ENCODE measurements around the gene TLE6.

TLE6 gene

DNA sequence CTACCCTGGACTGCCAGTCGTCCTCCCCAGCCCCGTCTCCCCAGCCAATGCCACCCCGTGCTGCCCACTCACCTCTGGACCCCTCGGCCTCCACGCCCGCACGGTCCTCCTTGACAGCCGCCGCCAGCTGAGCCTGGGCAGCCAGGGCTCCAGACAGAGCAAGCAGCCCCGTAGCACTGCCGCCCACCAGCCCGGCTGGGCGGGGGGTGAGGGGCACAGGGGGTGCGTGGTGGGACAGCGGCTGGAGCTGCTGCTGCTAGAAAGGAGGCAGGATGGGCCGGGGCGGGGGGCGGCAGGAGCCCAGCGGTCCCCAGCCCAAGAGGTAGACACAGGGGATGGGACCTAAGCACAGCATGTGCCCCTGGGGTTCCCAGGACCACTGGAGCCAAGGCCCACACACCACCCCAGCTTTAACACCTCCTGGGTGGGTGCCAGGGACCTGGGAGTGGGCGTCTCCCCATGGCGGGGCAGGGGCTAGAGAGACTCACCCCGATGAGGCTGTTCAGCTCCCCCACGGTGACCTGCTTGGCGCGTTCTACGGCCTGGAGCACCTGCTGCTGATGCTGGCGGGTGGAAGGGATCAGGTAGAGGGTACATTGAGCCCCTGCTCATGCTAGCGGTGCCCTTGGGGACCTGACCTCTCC, 42.0 kb downstream of the TLE6 start:
- no peak overlapping the region for H3K4me3 ChIP-seq (ENCODE audit: low read depth, low read length)
- TF ChIP-seq, protein P1, sequence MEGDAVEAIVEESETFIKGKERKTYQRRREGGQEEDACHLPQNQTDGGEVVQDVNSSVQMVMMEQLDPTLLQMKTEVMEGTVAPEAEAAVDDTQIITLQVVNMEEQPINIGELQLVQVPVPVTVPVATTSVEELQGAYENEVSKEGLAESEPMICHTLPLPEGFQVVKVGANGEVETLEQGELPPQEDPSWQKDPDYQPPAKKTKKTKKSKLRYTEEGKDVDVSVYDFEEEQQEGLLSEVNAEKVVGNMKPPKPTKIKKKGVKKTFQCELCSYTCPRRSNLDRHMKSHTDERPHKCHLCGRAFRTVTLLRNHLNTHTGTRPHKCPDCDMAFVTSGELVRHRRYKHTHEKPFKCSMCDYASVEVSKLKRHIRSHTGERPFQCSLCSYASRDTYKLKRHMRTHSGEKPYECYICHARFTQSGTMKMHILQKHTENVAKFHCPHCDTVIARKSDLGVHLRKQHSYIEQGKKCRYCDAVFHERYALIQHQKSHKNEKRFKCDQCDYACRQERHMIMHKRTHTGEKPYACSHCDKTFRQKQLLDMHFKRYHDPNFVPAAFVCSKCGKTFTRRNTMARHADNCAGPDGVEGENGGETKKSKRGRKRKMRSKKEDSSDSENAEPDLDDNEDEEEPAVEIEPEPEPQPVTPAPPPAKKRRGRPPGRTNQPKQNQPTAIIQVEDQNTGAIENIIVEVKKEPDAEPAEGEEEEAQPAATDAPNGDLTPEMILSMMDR (IDR thresholded peaks at IDR 0.05; ENCODE audit: low read depth, low read length, missing control alignments) = no peak
- no peak for DNase-seq (ENCODE audit: low read depth)

DNA sequence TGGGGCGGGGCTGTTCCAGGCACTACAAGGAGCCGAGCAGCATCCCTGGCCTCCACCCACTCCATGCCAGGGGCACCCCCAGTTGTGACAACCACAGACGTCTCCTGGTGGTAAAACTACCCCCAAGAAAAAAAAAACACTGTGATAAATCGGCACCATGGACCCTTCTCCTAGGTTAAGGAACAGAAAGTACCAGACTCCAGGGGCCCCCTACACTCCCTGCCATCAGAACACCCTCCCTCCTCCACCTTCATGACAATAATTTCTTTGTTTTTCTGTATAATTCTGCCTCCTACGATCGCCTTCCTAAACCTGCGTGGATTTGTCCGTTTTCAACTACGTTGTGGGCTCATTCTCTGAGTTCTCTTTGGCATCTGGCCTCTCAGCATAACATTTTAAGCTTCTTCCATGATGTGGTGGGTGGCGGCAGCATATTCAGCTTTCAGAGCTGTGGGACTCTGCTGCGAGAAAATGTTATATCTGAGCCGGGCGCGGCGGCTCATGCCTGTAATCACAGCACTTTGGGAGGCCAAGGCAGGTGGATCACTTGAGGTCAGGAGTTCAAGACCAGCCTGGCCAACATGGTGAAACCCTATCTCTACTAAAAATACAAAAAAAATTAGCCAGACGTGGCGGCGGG, 43.1 kb downstream of the TLE6 start:
- TF ChIP-seq, protein P1 (IDR thresholded peaks at IDR 0.05; ENCODE audit: low read depth, low read length, missing control alignments) = no peak
- no peak overlapping the region for H3K4me3 ChIP-seq (ENCODE audit: low read depth, low read length)
- no peak for DNase-seq (ENCODE audit: low read depth)

DNA sequence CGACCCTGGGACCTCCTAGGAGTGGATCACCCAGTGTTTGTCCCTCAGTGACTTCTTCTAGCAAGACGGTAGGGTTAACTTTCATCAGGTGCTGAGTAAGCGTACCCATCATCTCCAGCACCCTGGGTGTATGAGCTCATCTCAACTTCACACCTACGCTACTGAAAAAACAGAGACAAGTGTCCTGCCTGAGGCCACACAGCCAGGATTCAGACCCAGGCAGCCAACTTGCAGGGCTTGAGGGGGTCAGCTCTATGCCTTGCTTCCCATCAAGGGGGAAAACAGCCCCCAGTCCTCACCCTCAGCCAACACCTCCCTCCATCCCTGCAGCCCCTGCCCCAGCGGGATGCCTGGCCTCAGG, 47.1 kb downstream of the TLE6 start:
- no peak overlapping the region for H3K4me3 ChIP-seq (ENCODE audit: low read depth, low read length)
- TF ChIP-seq, protein P1 (IDR thresholded peaks at IDR 0.05; ENCODE audit: low read depth, low read length, missing control alignments) = no peak
- DNase-seq (ENCODE audit: low read depth) = no peak

DNA sequence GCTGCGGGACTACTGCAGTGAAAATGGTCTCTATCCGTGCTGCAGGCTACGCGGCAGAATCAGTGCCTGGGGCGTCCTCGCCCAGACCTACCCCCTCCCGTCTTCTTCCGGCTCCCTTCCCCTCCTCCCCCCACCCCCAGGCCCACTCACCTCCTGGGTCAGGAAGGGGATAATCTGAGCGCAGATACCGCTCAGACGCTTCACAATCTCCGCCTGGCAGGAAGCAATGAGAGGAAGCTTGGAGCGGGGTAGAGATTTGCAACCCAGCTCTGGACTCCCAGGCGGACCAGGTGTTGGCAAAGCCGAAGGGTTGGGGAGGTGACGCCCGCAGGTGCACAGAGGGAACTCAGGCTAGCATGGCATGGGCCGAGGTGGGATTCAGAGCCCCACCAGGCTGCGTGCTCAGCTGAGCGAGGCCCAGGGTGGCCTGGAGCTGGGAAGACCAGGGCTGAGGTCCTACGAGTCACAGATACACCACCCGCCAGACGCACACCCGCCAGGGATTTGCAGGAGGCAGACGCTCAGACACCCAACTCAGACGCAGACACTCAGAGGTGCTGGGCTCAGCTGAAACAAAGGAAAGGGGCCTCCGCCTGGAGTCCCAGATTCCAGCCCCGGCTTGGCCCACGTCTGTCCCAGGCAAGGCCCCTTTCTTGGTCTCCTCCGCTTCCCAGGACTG, 47.6 kb downstream of the TLE6 start:
- H3K4me3 ChIP-seq (ENCODE audit: low read depth, low read length) = no peak overlapping the region
- TF ChIP-seq, protein P1 (IDR thresholded peaks at IDR 0.05; ENCODE audit: low read depth, low read length, missing control alignments) = no peak
- DNase-seq (ENCODE audit: low read depth) = no peak

DNA sequence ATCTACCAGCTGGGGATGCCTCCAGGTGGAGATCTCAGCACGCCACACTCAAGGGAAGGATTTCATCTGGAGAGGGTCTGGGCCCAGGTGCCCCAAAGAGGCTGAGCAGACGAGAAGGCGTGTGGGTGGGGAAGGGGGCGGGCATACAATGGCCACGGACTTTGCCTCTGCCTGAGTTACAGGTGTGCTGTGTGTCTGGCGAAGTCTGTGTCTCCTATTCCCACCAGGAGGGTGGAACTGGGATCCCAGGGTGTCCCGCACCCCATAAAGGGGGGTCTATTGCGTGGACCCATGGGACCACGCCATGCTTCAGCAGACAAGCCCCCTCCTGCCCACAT, 48.2 kb downstream of the TLE6 start:
- no peak for DNase-seq (ENCODE audit: low read depth)
- no peak overlapping the region for H3K4me3 ChIP-seq (ENCODE audit: low read depth, low read length)
- TF ChIP-seq, protein P1 (IDR thresholded peaks at IDR 0.05; ENCODE audit: low read depth, low read length, missing control alignments) = no peak

DNA sequence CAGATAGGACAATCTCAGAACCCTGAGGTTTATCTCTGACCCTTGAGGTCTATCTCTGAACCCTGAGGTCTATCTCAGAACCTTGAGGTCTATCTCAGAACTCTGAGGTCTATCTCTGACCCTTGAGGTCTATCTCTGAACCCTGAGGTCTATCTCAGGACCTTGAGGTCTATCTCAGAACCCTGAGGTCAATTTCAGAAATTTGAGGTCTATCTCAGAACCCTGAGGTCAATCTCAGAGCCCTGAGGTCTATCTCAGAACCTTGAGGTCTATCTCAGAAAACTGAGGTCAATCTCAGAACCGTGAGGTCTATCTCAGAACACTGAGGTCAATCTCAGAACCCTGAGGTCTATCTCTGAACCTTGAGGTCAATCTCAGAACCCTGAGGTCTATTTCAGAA, 49.4 kb downstream of the TLE6 start:
- TF ChIP-seq, protein P1 (IDR thresholded peaks at IDR 0.05; ENCODE audit: low read depth, low read length, missing control alignments) = no peak
- DNase-seq (ENCODE audit: low read depth) = no peak
- H3K4me3 ChIP-seq (ENCODE audit: low read depth, low read length) = no peak overlapping the region

Measured in GM12864 (cell line).